ENCODE results near the gene SLC22A15.

SLC22A15 gene

DNA sequence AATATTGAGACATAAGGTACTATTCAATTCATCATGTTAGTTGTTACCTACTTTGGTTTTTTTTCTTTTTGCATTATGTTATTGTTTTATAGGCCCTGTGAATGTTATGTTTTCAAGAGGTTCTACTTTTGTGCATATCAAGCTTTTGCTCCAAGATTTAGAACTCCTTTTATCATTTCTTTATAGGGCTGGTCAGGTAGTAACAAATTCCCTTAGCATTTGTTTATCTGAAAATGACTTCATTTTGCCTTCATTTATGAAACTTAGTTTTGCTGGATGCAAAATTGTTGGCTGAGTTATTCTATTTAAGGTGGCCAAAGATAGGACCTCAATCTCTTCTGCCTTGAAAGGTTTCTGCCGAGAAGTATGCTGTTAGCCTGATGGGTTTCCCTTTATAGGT lies 113.6 kb downstream of the SLC22A15 start:
- TF ChIP-seq, protein P1, sequence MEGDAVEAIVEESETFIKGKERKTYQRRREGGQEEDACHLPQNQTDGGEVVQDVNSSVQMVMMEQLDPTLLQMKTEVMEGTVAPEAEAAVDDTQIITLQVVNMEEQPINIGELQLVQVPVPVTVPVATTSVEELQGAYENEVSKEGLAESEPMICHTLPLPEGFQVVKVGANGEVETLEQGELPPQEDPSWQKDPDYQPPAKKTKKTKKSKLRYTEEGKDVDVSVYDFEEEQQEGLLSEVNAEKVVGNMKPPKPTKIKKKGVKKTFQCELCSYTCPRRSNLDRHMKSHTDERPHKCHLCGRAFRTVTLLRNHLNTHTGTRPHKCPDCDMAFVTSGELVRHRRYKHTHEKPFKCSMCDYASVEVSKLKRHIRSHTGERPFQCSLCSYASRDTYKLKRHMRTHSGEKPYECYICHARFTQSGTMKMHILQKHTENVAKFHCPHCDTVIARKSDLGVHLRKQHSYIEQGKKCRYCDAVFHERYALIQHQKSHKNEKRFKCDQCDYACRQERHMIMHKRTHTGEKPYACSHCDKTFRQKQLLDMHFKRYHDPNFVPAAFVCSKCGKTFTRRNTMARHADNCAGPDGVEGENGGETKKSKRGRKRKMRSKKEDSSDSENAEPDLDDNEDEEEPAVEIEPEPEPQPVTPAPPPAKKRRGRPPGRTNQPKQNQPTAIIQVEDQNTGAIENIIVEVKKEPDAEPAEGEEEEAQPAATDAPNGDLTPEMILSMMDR (IDR thresholded peaks at IDR 0.05; ENCODE audit: low read depth, low read length), result no peak
- H3K4me3 ChIP-seq (ENCODE audit: low read depth, low read length), result no peak overlapping the region

DNA sequence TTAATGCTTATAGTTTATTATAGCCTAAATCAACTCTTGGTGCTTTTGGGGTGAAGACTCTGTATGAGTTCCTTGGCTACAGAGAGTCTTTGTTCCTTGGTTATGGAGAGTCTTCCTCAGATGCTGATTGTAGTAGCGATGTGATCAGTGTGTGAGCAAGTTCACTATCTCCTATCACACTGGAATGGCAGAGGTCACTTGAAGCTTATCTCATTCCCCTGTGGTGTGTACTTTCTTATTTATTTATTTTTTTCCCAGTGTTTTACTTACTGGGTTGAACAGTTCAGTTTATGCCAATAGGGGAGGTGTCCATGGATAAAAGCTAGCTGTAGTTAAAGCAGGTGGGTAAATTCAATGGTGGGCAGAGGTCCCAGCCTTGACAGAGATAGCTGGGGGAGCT lies 114.8 kb downstream of the SLC22A15 start:
- H3K4me3 ChIP-seq (ENCODE audit: low read depth, low read length), result no peak overlapping the region
- TF ChIP-seq, protein P1 (IDR thresholded peaks at IDR 0.05; ENCODE audit: low read depth, low read length), result no peak

DNA sequence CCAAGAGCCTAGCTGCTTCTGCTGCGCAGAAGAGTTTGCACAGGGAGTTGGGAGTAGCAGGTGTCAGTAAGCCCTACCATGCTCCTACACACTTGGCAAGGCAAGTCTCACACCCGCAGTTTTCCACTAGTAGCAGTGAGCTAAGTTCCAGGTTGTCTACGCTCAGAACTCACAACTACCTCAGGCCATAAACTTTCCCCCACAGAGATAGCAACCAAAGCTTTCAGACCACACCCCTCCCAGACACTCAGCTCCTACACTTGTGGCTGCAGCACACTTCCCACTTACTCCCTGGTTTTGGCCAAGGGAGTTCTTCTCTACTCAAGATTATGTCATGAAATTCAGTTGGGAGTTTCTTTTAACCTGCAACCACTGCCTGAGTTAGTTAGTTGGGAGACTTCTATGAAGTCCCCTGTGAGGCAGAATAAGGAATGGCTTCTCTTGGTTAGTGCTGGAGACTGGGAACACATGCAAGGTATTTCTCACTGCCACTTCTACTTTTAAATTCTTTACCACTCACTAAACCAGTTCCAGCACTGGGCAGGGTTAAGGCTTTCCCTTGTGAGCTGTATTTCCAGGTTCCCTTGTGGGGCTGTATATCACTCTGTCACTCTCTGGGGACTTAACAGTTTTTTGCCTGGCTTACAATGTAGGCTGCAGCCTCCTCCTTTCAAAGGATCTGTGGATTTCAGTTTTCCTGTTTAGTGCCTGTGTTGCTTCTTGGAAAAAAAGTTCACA lies 116.6 kb downstream of the SLC22A15 start:
- H3K4me3 ChIP-seq (ENCODE audit: low read depth, low read length), result no peak overlapping the region
- TF ChIP-seq, protein P1 (IDR thresholded peaks at IDR 0.05; ENCODE audit: low read depth, low read length), result no peak

DNA sequence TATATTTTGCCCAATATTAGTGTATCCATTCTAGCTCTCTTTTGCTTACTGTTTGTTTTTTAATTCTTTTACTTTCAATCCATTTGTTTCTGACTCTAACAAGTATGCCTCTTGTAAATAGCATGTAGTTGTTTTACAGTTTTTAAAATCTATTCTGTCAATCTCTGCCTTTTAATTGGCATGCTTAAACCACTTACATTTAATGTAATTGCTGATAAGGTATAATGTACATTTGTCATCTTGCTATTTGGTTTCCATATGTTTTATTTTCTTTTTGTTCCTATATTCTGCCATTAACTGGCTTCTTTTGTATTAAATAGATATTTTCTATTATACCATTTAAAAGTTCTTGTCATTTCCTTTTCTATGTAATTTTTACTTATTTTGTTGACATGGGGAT lies 118.7 kb downstream of the SLC22A15 start:
- TF ChIP-seq, protein P1 (IDR thresholded peaks at IDR 0.05; ENCODE audit: low read depth, low read length), result no peak
- H3K4me3 ChIP-seq (ENCODE audit: low read depth, low read length), result no peak overlapping the region

DNA sequence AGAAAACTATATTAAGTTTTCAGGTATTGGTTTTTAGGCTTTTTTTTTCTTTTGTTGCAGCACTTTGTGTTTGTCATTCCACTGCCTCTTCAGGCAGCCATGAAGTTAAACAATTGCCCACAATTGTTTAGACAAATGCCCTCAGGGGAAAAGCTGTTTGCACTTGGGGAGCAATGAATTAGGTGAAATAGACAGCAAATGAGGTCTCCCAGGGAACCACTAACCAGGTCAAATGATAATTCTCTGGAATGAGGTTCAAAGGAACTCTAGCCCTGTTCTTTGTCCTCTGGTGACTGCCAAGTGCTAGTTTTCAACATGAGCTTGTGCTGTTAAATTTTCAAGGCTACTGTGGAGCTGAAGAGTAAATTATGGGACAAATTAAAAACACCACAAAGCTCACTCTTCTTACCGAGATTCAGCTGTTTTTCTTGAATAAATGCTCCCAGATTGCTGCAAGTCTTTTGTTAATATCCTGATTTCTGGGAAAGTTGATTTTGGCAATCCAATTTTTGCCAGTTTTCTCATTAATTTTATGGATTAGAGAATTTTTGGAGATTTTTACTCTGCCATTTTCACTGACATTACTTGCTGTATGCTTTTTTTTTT lies 119.8 kb downstream of the SLC22A15 start:
- TF ChIP-seq, protein P1 (IDR thresholded peaks at IDR 0.05; ENCODE audit: low read depth, low read length), result no peak
- H3K4me3 ChIP-seq (ENCODE audit: low read depth, low read length), result no peak overlapping the region

DNA sequence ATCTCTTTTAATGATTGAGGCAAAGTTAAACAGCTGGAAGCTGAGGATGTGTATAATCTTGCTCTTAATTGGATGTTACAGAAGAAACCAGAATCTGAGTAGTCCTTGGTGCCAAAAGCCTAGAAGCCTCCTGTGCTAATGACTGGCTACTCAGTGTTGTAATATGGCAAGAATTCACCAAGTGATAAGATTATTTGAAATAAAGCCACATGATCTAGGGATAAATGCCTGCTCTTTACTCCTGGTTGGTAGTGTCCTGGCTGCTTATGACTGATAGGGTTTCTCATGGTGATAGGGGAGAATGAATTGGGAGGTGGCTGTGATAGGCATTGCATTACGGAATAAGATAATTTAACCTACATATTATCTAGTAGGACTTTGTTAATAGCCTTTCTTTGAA lies 121.3 kb downstream of the SLC22A15 start:
- no peak overlapping the region for H3K4me3 ChIP-seq (ENCODE audit: low read depth, low read length)
- TF ChIP-seq, protein P1 (IDR thresholded peaks at IDR 0.05; ENCODE audit: low read depth, low read length), result no peak

DNA sequence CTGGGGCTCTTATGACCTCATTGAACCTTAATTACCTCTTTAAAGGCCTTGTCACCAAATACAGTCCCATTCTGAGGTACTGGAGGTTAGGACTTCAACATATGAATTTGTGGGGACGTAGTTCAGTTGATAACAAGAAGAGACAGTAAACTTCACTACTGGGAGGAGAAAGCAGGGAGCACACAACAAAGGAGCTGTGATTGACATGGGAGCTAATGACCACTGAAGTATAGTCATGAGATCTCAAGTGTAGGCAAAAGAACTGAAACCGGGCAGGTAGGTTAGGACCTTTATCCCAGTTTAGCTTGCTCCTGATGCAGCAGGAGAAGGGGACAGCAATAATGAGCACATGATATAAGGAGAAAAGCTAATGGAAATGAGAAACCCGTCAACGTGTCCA lies 123.1 kb downstream of the SLC22A15 start:
- TF ChIP-seq, protein P1 (IDR thresholded peaks at IDR 0.05; ENCODE audit: low read depth, low read length), result no peak
- no peak overlapping the region for H3K4me3 ChIP-seq (ENCODE audit: low read depth, low read length)

All from WI38 (cell line).